GM18508 (cell line): Measurements from ENCODE around the gene CEMIP.

Source experiments
- ATAC-seq: cut with Tn5 transposase; IDR thresholded peaks from one replicate; pipeline ENCODE4 v1.9.1; 2021; ENCODE audit warnings: moderate number of reproducible peaks; ENCODE audit not compliant: insufficient read depth, unreplicated experiment

CEMIP gene

GRCh38 chr15:80840182-80841130 is 61.3 kb downstream of the CEMIP start:
- no peak for ATAC-seq

GRCh38 chr15:80841541-80841940 is 62.4 kb downstream of the CEMIP start:
- no peak for ATAC-seq

GRCh38 chr15:80844011-80844732 is 65.0 kb downstream of the CEMIP start:
- no peak for ATAC-seq

- no peak for ATAC-seq
Measured at GRCh38 chr15:80846031-80846815, 67.1 kb downstream of the CEMIP start.

- ATAC-seq: no peak
Measured at GRCh38 chr15:80849308-80849707, 70.1 kb downstream of the CEMIP start.

- no peak for ATAC-seq
Measured at GRCh38 chr15:80850941-80851451, 71.8 kb downstream of the CEMIP start.

- no peak for ATAC-seq
Measured at GRCh38 chr15:80852676-80853075, 73.5 kb downstream of the CEMIP start.

- ATAC-seq: no peak
Measured at GRCh38 chr15:80854104-80854503, 74.9 kb downstream of the CEMIP start.

- no peak for ATAC-seq
Measured at GRCh38 chr15:80855206-80855605, 76.0 kb downstream of the CEMIP start.

- ATAC-seq: no peak
Measured at GRCh38 chr15:80856400-80856799, 77.2 kb downstream of the CEMIP start.

GRCh38 chr15:80856809-80857377 is 77.7 kb downstream of the CEMIP start:
- ATAC-seq: no peak

GRCh38 chr15:80861731-80862170 is 82.6 kb downstream of the CEMIP start:
- no peak for ATAC-seq

- no peak for ATAC-seq
Measured at GRCh38 chr15:80864666-80865065, 85.5 kb downstream of the CEMIP start.

- ATAC-seq: no peak
Measured at GRCh38 chr15:80866936-80867335, 87.8 kb downstream of the CEMIP start.

GRCh38 chr15:80870366-80870765 is 91.2 kb downstream of the CEMIP start:
- ATAC-seq: no peak

GRCh38 chr15:80870893-80871292 is 91.7 kb downstream of the CEMIP start:
- ATAC-seq: no peak

GRCh38 chr15:80871858-80872257 is 92.7 kb downstream of the CEMIP start:
- ATAC-seq: no peak

GRCh38 chr15:80873366-80873952 is 94.3 kb downstream of the CEMIP start:
- ATAC-seq: no peak

- ATAC-seq: no peak
Measured at GRCh38 chr15:80875568-80876347, 96.6 kb downstream of the CEMIP start.
